Ectodermal cell (in vitro differentiated cells): ENCODE results near the gene CBLN4. TPM values are rescaled to one million over a fixed set of nuclear protein-coding genes. Genes with fewer than 3 reads are reported as not detected.

Experiments
- H3K27ac ChIP-seq: 2 replicates; pipeline ENCODE4 v1.7.0; 2013; ENCODE audit warnings: mild to moderate bottlenecking, low read depth, low read length; ENCODE audit not compliant: insufficient read depth, poor library complexity, severe bottlenecking
- H3K27me3 ChIP-seq: 2 replicates; pipeline ENCODE4 v1.7.0; 2013; ENCODE audit warnings: mild to moderate bottlenecking, low read length; ENCODE audit not compliant: insufficient read depth, control insufficient read depth, poor library complexity, severe bottlenecking
- H3K36me3 ChIP-seq: one replicate; pipeline ENCODE4 v1.7.0; 2013; ENCODE audit warnings: low read length; ENCODE audit not compliant: control insufficient read depth, insufficient read depth
- H3K4me1 ChIP-seq: one replicate; pipeline ENCODE4 v1.7.0; 2013; ENCODE audit warnings: low read length; ENCODE audit not compliant: control insufficient read depth, insufficient read depth
- H3K4me3 ChIP-seq: 2 replicates; pipeline ENCODE4 v1.7.0; 2013; ENCODE audit warnings: low read depth, low read length, control low read depth; ENCODE audit not compliant: insufficient read depth
- H3K9me3 ChIP-seq: 2 replicates; pipeline ENCODE4 v1.7.0; 2013; ENCODE audit warnings: mild to moderate bottlenecking, low read length, moderate library complexity; ENCODE audit not compliant: control insufficient read depth
- WGBS, 2 experiments: methylation state at CpG; one replicate each; pipeline ENCODE4 v1.1.7; 2013; ENCODE audit warnings: missing lambda C conversion rate in 2 of 2; 5-methylcytosine and 5-hydroxymethylcytosine counted together
- polyA plus RNA-seq, 4 experiments: library from polyadenylated mRNA; stranded (reverse); fragments of 50-300 nt; gene quantifications; one replicate each; pipeline ENCODE4 v1.2.3, GENCODE V29; 2013

Gene CBLN4
- polyA plus RNA-seq (2013, experiment 1 of 4): not detected
- polyA plus RNA-seq (2013, experiment 2 of 4): not detected
- polyA plus RNA-seq (2013, experiment 3 of 4): not detected
- polyA plus RNA-seq (2013, experiment 4 of 4): not detected

GRCh38 chr20:56005389-56005715 lies at the start of gene CBLN4:
CBLN4 (minus strand) TSS chr20:56005519; CDS start chr20:56004171, 1,348 bp downstream.
- Histone ChIP-seq H3K9me3 (peaks cover 7% of the 10 kb centered on the region), H3K4me1 (no peaks in the 10 kb centered on the region), H3K4me3 (no peak within 1 kb of the TSS), H3K27ac (no peak within 1 kb of the TSS), H3K27me3 (no peaks in the 10 kb centered on the region), H3K36me3 (no peaks in the 10 kb centered on the region)
- 84 to 87% methylated on average over 25 to 27 of the region's 29 CpGs for WGBS, 2 experiments

- whole genome bisulfite sequencing, 2 experiments: 78 to 81% methylated on average over 6 of the region's 6 CpGs
- Histone ChIP-seq H3K36me3 (no peaks in the 10 kb centered on the region), H3K27ac (no peak overlapping the region), H3K9me3 (peaks cover 23% of the 10 kb centered on the region), H3K4me1 (no peaks in the 10 kb centered on the region), H3K27me3 (no peaks in the 10 kb centered on the region), H3K4me3 (no peak overlapping the region)
Measured at GRCh38 chr20:56043227-56043626, 37.9 kb upstream of the CBLN4 start.

GRCh38 chr20:56032251-56032650 lies 26.9 kb upstream of the CBLN4 start:
- H3K9me3 ChIP-seq: peaks cover 18% of the 10 kb centered on the region
- WGBS, 2 experiments: 23 to 35% methylated on average over 3 of the region's 3 CpGs
- no peaks in the 10 kb centered on the region for H3K36me3 ChIP-seq

GRCh38 chr20:56018716-56019115 lies 13.4 kb upstream of the CBLN4 start:
- Histone ChIP-seq H3K4me3 (no peak overlapping the region), H3K4me1 (no peaks in the 10 kb centered on the region), H3K27ac (no peak overlapping the region), H3K9me3 (peaks cover 3% of the 10 kb centered on the region), H3K27me3 (no peaks in the 10 kb centered on the region), H3K36me3 (no peaks in the 10 kb centered on the region)
- 58 to 68% methylated on average over 2 of the region's 2 CpGs for WGBS, 2 experiments

More at GRCh38 chr20:56032251-56032650, 26.9 kb upstream of the CBLN4 start:
- H3K4me1 ChIP-seq: no peaks in the 10 kb centered on the region
- no peak overlapping the region for H3K4me3 ChIP-seq
- H3K27me3 ChIP-seq: no peaks in the 10 kb centered on the region
- H3K27ac ChIP-seq: no peak overlapping the region

GRCh38 chr20:56018194-56018593 lies 12.9 kb upstream of the CBLN4 start:
- Histone ChIP-seq H3K27me3 (no peaks in the 10 kb centered on the region), H3K4me3 (no peak overlapping the region), H3K36me3 (no peaks in the 10 kb centered on the region), H3K27ac (no peak overlapping the region), H3K4me1 (no peaks in the 10 kb centered on the region), H3K9me3 (peaks cover 3% of the 10 kb centered on the region)
- 56 to 61% methylated on average over 3 of the region's 3 CpGs for WGBS, 2 experiments

GRCh38 chr20:56017560-56017959 lies 12.2 kb upstream of the CBLN4 start:
- Histone ChIP-seq H3K27me3 (no peaks in the 10 kb centered on the region), H3K4me1 (no peaks in the 10 kb centered on the region), H3K27ac (no peak overlapping the region), H3K36me3 (no peaks in the 10 kb centered on the region), H3K4me3 (no peak overlapping the region), H3K9me3 (peaks cover 3% of the 10 kb centered on the region)
- WGBS, 2 experiments: 67 to 76% methylated on average over 2 of the region's 2 CpGs

- 74 to 77% methylated on average over 5 of the region's 5 CpGs for WGBS, 2 experiments
- Histone ChIP-seq H3K36me3 (no peaks in the 10 kb centered on the region), H3K27ac (no peak overlapping the region), H3K4me1 (no peaks in the 10 kb centered on the region), H3K27me3 (no peaks in the 10 kb centered on the region), H3K4me3 (no peak overlapping the region), H3K9me3 (peaks cover 2% of the 10 kb centered on the region)
Measured at GRCh38 chr20:56014998-56015397, 9.7 kb upstream of the CBLN4 start.

- Histone ChIP-seq H3K27ac (no peak overlapping the region), H3K4me3 (no peak overlapping the region), H3K9me3 (peaks cover 2% of the 10 kb centered on the region), H3K36me3 (no peaks in the 10 kb centered on the region), H3K4me1 (no peaks in the 10 kb centered on the region), H3K27me3 (no peaks in the 10 kb centered on the region)
- 55 to 56% methylated on average over 2 of the region's 2 CpGs for WGBS, 2 experiments
Measured at GRCh38 chr20:56014151-56014550, 8.8 kb upstream of the CBLN4 start.

GRCh38 chr20:56004611-56005388 lies 519 bp downstream of the CBLN4 start:
- no peaks in the 10 kb centered on the region for H3K4me1 ChIP-seq
- H3K4me3 ChIP-seq: no peak overlapping the region
- H3K27ac ChIP-seq: no peak overlapping the region
- H3K27me3 ChIP-seq: no peaks in the 10 kb centered on the region
- no peaks in the 10 kb centered on the region for H3K36me3 ChIP-seq
- 88 to 89% methylated on average over 70 of the region's 70 CpGs for WGBS, 2 experiments
- H3K9me3 ChIP-seq: peaks cover 6% of the 10 kb centered on the region

- Histone ChIP-seq H3K27me3 (no peaks in the 10 kb centered on the region), H3K4me3 (no peak overlapping the region), H3K9me3 (peaks cover 6% of the 10 kb centered on the region), H3K27ac (no peak overlapping the region), H3K36me3 (no peaks in the 10 kb centered on the region), H3K4me1 (no peaks in the 10 kb centered on the region)
- 88 to 89% methylated on average over 41 of the region's 41 CpGs for WGBS, 2 experiments
Measured at GRCh38 chr20:56004007-56004406, 1.3 kb downstream of the CBLN4 start.
